Pons (tissue), 1 donor: Measurements from ENCODE around the gene ITGA8.
"Not testable (repeated sequence)": the region's sequence is repeated elsewhere in the genome, so short reads cannot be mapped to it uniquely, and the experiment has no call there.

Experiments used
- DNase-seq: peaks from one replicate; pipeline ENCODE4 v3.0.0-alpha.2; 2016; ENCODE audit warnings: low spot score

Gene ITGA8

GRCh38 chr10:15609246-15609645, 110.5 kb downstream of the ITGA8 start:
- no peak for DNase-seq

DNA sequence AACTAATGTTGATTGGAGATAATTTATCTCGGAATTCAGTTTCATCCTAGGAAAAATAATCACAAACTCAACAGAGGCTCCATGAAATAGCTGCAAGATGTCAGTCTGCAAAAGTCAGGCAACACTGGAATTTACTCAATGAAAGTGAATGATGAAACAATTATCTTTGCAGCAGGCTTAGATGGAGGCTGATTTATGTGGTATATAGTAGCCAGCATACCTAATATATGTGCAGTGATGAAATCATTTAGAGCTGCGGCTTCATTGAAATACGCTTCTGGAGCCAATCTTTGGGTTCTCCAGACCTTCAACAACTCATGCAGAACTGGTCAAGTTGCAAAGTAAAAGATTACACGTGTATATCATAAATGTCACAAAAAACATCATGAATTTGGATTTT, 113.3 kb downstream of the ITGA8 start:
- DNase-seq: no peak

DNA sequence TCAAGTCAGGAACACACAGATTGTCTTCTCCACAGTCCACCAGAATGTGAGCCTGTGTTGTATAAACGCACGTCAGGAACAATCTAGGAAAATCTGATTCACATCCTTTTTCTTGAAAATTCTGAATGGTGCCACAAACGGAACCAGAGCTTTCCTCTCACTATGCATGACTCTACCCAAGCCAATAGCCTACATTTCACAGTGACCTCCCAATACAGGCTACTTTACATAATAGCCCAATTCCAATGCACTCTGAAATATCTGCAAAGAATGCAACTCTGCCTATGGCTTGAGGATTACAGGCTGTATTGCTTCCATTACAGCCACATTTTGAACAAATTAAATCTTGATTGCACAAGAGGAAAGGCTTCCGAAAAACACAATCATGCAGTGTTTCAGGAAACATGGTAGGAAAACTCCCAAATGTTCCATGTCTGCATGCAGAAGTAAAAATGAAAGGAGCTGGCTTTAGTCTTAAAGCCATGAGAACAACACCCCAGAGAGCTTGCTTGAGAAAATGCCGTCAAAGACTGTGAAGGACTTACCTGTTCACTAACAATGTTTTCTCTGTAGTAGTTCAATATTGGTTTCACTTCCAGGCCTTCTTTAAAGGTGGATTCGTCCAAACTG, 113.9 kb downstream of the ITGA8 start:
- no peak for DNase-seq

GRCh38 chr10:15603446-15604011, 116.2 kb downstream of the ITGA8 start:
- DNase-seq: no peak

DNA sequence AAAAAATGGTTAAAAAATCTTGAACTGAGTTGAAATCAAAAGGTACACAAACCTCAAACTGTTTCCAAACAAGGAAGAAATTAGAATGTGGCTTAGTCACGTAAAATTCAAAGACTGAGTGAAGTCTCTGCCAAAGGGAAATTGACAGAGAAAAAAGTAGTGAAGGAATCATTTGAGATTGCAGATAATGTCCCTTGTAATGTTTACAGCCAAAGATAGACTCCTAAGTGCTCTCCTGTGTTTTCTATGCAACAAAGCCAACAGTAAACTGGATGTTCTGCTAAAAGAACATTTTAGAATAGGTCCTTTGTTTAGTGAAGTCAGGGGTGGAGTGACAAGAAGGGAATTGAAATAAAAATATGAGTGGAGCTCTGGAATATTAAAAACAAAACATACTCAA, 117.9 kb downstream of the ITGA8 start:
- peak; percentile 60 for DNase-seq

- no peak for DNase-seq
These were observed 124.5 kb downstream of the ITGA8 start for GRCh38 chr10:15595260-15595659.

GRCh38 chr10:15591937-15592336, 127.8 kb downstream of the ITGA8 start:
- DNase-seq: no peak

DNA sequence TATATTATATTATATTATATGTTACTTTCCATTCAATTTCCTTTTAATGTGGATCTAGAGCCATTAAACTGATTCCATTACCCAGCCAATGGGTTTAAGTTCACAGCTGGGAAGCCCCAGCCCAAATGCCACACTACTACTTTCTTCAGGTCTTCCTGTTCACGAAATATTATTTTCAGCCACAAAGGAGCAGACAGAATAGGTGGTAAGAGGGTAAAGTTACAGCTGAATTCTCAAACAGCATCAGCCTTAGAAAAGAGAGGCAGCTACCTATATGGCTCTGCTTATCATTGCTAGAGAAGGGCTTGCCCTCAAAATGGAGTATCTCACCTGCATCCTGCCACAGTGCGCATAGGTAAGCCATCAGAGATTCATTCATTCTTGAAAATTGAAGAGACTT, 128.3 kb downstream of the ITGA8 start:
- DNase-seq: no peak

- no peak for DNase-seq
These were observed 130.8 kb downstream of the ITGA8 start for GRCh38 chr10:15588635-15589508.

- DNase-seq: no peak
These were observed 131.6 kb downstream of the ITGA8 start for GRCh38 chr10:15588151-15588550.

DNA sequence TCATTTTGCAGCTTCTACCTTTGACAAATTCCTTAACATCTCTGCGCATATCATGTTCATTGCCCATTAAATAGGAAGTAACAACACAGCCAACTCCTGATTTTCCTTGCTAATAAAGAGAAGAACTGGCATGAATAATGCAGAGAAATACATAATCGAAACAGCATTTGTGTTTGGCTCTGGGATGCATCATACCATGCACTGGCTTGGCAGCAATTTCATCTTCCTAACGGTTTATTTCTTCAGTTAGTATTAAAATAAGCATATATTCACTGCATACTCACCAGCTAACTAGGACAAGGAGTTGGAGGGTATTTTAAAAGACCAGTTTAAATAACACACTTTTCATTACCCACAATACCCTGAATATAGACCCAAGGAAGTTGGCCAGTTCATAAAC, 132.5 kb downstream of the ITGA8 start:
- DNase-seq: no peak

GRCh38 chr10:15585303-15585715, 134.4 kb downstream of the ITGA8 start:
- DNase-seq: peak; percentile 68

DNA sequence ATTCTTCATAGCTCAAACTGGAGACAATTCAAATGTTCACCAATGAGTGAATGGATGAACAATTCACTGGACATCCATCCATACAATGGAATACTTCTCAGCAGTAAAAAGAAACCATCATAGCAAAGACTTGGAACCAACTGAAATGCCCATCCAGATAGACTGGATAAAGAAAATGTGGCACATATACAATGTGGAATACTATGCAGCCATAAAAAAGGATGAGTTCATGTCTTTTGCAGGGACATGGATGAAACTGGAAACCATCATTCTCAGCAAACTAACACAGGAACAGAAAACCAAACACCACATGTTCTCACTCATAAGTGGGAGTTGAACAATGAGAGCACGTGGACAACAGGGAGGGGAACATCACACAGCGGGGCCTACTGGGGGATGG, 136.8 kb downstream of the ITGA8 start:
- DNase-seq: not testable (repeated sequence)

DNA sequence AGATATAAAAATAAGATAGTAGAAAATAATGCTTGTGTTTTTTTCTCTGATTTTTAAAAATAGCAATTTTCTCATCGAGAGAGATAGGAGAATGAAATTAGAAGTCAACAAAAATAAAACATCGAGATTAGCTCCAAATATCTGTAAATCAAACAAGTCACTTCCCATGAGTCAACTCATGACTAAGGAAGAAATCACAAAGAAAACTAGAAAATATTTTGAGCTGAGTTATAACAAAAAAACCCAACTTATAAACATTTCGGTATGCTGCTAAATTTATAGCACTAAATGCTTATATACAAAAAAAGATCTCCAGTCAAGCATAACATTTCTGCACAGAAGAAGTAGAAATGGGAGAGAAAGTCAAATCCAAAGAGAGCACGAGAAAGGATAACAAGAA, 140.1 kb downstream of the ITGA8 start:
- DNase-seq: no peak

DNA sequence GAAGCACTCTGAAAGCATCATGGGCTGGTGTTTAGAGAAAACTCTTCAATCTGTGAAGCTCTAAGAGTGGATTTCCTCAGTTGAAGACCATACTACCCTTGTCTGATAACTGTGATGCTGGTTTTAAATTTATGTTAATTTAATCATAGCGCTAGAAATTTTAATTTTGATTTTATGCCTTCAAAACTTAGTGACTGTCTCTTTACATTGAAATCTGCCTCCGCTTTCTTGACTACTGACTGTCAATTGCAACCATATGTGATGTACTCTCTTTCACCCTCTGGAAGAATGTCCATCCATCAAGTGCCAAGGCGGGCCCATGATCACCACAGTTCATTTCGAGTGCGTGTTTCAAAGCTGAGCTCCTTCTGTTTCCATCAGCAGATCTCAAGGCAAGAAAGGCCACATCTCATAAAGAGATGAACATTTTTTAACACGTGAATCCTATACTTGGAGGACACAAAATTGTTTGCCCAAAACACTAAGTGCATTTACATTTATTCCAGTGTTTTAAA, 147.1 kb downstream of the ITGA8 start:
- no peak for DNase-seq

DNA sequence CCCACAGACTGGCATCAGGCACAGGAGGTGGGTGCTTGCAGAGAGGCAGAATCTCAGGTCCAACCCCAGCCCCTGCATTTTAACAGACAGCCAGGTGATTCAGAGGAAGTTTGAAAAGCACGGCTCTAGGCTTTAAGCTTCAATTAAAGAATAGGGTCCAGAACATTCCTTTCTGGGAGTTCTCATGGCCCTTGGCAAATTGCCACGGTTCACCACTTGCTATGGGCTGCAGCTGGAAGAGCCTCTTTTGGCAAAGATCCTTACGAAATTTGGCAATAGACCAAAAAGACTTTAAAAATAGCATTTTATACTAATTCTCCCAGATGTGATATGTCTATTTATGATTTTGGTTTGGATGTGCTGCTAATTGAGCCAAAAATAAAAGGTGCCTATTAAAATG, 148.1 kb downstream of the ITGA8 start:
- DNase-seq: peak; percentile 36

- no peak for DNase-seq
These were observed 148.9 kb downstream of the ITGA8 start for GRCh38 chr10:15570738-15571339.

- DNase-seq: no peak
These were observed 151.8 kb downstream of the ITGA8 start for GRCh38 chr10:15567952-15568351.

DNA sequence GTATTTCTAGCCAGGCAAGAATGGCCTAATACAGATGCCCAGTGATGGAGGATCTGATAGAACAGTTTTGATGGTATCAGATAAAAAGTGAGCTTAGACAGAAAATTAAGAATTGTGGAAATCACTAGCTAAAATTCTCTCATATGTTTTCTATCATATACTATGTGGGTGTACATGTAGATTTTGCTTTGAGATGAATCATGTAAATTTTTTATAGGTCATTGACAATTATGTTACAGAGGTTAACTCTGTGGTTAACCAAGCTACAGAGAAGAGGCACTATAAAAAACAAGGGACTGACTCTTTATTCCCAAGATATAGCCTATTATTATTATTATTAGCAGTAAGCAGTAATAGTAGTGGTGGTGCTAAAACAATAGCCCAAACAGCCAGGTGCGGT, 156.5 kb downstream of the ITGA8 start:
- DNase-seq: no peak

DNA sequence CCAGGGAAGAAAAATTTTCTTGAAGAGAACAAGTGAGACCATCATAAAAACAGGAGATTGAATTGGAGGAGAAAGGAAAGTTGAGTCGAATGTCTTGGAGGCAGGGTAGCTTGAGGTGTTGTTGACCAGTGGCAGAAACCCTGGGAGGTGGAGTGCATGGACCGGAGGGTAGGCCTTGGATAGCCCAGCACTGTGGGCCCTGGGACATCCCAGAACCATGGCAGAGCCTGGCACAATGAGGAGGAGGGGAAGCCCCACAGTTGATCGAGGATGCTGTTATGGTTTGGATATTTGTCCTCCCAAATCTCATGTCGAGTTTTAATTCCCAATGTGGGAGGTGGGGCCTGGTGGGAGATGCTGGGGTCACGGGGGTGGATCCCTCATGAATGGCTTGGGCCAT, 157.1 kb downstream of the ITGA8 start:
- no peak for DNase-seq

GRCh38 chr10:15562116-15562515, 157.6 kb downstream of the ITGA8 start:
- DNase-seq: no peak

GRCh38 chr10:15558136-15558535, 161.6 kb downstream of the ITGA8 start:
- no peak for DNase-seq

DNA sequence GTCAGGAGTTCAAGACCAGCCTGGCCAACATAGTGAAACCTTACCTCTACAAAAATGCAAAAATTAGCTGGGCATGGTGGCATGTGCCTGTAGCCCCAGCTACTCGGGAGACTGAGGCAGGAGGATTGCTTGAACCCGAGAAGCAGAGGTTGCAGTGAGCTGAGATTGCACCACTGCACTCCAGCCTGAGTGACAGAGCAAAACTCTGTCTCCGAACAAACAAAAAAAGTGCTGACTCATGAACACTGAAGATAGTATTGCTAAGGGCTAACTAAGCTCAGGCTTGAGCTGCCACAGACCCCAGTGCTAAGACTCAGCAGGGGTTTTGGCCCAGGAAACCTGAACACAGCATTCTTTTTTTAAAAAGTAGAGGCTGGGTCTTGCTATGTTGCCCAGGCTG, 162.6 kb downstream of the ITGA8 start:
- DNase-seq: not testable (repeated sequence)
